ENCODE results near the gene SLC35B2.

SLC35B2 gene

DNA sequence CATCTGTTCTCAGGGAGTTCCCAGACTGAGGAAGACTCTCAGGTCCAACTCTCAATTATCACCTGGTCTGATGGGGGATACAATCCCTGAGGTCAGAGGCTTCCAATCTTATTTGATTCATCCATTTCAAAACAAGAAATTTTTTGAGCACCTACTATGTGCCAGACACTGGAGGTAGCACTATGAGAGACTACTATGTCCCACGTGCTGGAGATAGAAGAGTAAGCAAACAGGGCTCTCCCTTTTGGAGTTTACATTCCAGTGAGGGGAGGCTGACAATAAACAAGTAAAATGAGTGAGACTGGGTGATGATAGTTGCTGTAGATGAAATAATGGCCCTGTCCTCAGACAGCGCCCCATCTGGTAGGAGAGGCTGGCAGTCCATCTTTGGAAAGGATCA is 29.4 kb upstream of the SLC35B2 start:
- H3K4me3 ChIP-seq (ENCODE audit: low read depth, low read length), result no peak overlapping the region
- POLR2A ChIA-PET, result no interaction called here
- H3K36me3 ChIP-seq (ENCODE audit: control insufficient read depth in 2 of 2, insufficient read depth in 1 of 2, low read length in 2 of 2), result no peaks in the 10 kb centered on the region
- no peaks in the 10 kb centered on the region for H3K4me1 ChIP-seq (ENCODE audit: control insufficient read depth, insufficient read depth, low read length)
- TF ChIP-seq ZNF324 (tag by site-specific recombination; IDR thresholded peaks at IDR 0.05) (no peak), ZFP41 (tag by site-specific recombination; IDR thresholded peaks at IDR 0.05; ENCODE audit: borderline replicate concordance) (no peak)
- CTCF ChIA-PET, result interaction anchor here (0.6 to 2.2 kb wide), 3 partner anchors 18 to 51 kb away, joined by 3 to 8 read pairs (median 3); no protein-coding TSS in a partner anchor
- H3K27ac ChIP-seq (ENCODE audit: extremely low read depth, low read depth, low read length), result no peak overlapping the region
- no peaks in the 10 kb centered on the region for H3K9me3 ChIP-seq (ENCODE audit: control insufficient read depth, insufficient read depth, low read depth, low read length)

GRCh38 chr6:44286285-44286565 is 28.9 kb upstream of the SLC35B2 start:
- Histone ChIP-seq H3K4me3 (ENCODE audit: low read depth, low read length) (no peak overlapping the region), H3K9me3 (ENCODE audit: control insufficient read depth, insufficient read depth, low read depth, low read length) (no peaks in the 10 kb centered on the region), H3K36me3 (ENCODE audit: control insufficient read depth in 2 of 2, insufficient read depth in 1 of 2, low read length in 2 of 2) (no peaks in the 10 kb centered on the region), H3K4me1 (ENCODE audit: control insufficient read depth, insufficient read depth, low read length) (no peaks in the 10 kb centered on the region), H3K27ac (ENCODE audit: extremely low read depth, low read depth, low read length) (no peak overlapping the region)
- POLR2A ChIA-PET, result interaction anchor here (1.3 kb wide), 1 partner anchor 12 kb away, joined by 3 read pairs; no protein-coding TSS in a partner anchor
- CTCF ChIA-PET, result interaction anchor here (0.9 to 2.2 kb wide), 2 partner anchors 19 to 52 kb away, joined by 3 to 8 read pairs; no protein-coding TSS in a partner anchor
- no peak for TF ChIP-seq ZBTB8A (tag by site-specific recombination; IDR thresholded peaks at IDR 0.05)
- TF ChIP-seq ZNF221 (tag by site-specific recombination; IDR thresholded peaks at IDR 0.05; ENCODE audit: borderline replicate concordance), result no peak

- no peak overlapping the region for H3K4me3 ChIP-seq (ENCODE audit: low read depth, low read length)
Observed at GRCh38 chr6:44285552-44286284, 28.4 kb upstream of the SLC35B2 start.

DNA sequence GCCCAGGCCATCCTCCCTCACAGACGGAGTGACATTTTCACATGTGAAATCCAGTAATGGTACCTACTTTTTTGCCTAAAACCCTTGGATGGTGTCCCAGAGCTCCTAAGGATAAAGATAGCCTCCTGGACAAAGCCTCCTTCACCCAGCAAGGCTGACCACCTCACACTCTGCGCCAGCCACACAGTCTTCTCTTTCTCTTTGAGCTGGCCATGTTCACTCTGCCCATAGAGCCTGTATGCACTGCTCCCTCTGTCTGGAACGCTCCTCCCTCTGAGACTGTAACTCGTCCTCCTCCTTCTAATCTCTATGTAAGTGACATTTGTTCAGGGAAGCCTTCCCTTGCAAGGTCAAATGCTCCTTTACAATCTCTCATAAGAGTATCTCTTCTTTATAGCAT is 27.5 kb upstream of the SLC35B2 start:
- CTCF ChIA-PET, result interaction anchor here (0.6 to 2.2 kb wide), 5 partner anchors 11 to 27 kb away, joined by 3 to 8 read pairs (median 3); no protein-coding TSS in a partner anchor
- Histone ChIP-seq H3K36me3 (ENCODE audit: control insufficient read depth in 2 of 2, insufficient read depth in 1 of 2, low read length in 2 of 2) (no peaks in the 10 kb centered on the region), H3K4me1 (ENCODE audit: control insufficient read depth, insufficient read depth, low read length) (no peaks in the 10 kb centered on the region), H3K9me3 (ENCODE audit: control insufficient read depth, insufficient read depth, low read depth, low read length) (no peaks in the 10 kb centered on the region), H3K27ac (ENCODE audit: extremely low read depth, low read depth, low read length) (no peak overlapping the region), H3K4me3 (ENCODE audit: low read depth, low read length) (no peak overlapping the region)
- POLR2A ChIA-PET, result interaction anchor here (0.6 to 1.3 kb wide), 2 partner anchors 10 to 11 kb away, joined by 3 to 5 read pairs; no protein-coding TSS in a partner anchor
- no peak for TF ChIP-seq ZNF658 (tag by site-specific recombination; IDR thresholded peaks at IDR 0.05)
- no peak for TF ChIP-seq ZNF112 (tag by site-specific recombination; IDR thresholded peaks at IDR 0.05)
- TF ChIP-seq ZNF133 (tag by site-specific recombination; IDR thresholded peaks at IDR 0.05), result no peak
- no peak for TF ChIP-seq ZNF530 (tag by site-specific recombination; IDR thresholded peaks at IDR 0.05; ENCODE audit: low read depth)
- no peak for TF ChIP-seq MEIS1 (CRISPR knock-in tag; IDR thresholded peaks at IDR 0.05; ENCODE audit: borderline replicate concordance)
- TF ChIP-seq, protein P1, sequence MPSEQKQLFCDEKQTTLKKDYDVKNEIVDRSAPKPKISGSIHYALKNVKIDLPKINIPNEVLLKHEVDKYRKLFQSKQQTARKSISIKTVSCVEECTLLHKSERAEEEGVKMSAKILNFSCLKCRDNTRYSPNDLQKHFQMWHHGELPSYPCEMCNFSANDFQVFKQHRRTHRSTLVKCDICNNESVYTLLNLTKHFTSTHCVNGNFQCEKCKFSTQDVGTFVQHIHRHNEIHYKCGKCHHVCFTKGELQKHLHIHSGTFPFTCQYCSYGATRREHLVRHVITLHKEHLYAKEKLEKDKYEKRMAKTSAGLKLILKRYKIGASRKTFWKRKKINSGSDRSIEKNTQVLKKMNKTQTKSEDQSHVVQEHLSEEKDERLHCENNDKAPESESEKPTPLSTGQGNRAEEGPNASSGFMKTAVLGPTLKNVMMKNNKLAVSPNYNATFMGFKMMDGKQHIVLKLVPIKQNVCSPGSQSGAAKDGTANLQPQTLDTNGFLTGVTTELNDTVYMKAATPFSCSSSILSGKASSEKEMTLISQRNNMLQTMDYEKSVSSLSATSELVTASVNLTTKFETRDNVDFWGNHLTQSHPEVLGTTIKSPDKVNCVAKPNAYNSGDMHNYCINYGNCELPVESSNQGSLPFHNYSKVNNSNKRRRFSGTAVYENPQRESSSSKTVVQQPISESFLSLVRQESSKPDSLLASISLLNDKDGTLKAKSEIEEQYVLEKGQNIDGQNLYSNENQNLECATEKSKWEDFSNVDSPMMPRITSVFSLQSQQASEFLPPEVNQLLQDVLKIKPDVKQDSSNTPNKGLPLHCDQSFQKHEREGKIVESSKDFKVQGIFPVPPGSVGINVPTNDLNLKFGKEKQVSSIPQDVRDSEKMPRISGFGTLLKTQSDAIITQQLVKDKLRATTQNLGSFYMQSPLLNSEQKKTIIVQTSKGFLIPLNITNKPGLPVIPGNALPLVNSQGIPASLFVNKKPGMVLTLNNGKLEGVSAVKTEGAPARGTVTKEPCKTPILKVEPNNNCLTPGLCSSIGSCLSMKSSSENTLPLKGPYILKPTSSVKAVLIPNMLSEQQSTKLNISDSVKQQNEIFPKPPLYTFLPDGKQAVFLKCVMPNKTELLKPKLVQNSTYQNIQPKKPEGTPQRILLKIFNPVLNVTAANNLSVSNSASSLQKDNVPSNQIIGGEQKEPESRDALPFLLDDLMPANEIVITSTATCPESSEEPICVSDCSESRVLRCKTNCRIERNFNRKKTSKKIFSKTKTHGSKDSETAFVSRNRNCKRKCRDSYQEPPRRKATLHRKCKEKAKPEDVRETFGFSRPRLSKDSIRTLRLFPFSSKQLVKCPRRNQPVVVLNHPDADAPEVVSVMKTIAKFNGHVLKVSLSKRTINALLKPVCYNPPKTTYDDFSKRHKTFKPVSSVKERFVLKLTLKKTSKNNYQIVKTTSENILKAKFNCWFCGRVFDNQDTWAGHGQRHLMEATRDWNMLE (tag by site-specific recombination; conservative IDR thresholded peaks at IDR 0.05; ENCODE audit: low read depth), result no peak
- no peak for TF ChIP-seq OSR2 (tag by site-specific recombination; IDR thresholded peaks at IDR 0.05)
- no peak for TF ChIP-seq ZFHX2 (tag by site-specific recombination; conservative IDR thresholded peaks at IDR 0.05)
- no peak for TF ChIP-seq ZNF670 (tag by site-specific recombination; IDR thresholded peaks at IDR 0.05; ENCODE audit: low read depth)
- TF ChIP-seq ZNF248 (tag by site-specific recombination; IDR thresholded peaks at IDR 0.05), result no peak

More at GRCh38 chr6:44285552-44286284, 28.4 kb upstream of the SLC35B2 start:
- no peaks in the 10 kb centered on the region for H3K9me3 ChIP-seq (ENCODE audit: control insufficient read depth, insufficient read depth, low read depth, low read length)
- no peak for TF ChIP-seq ZNF2 (tag by site-specific recombination; IDR thresholded peaks at IDR 0.05)
- TF ChIP-seq, protein P2, sequence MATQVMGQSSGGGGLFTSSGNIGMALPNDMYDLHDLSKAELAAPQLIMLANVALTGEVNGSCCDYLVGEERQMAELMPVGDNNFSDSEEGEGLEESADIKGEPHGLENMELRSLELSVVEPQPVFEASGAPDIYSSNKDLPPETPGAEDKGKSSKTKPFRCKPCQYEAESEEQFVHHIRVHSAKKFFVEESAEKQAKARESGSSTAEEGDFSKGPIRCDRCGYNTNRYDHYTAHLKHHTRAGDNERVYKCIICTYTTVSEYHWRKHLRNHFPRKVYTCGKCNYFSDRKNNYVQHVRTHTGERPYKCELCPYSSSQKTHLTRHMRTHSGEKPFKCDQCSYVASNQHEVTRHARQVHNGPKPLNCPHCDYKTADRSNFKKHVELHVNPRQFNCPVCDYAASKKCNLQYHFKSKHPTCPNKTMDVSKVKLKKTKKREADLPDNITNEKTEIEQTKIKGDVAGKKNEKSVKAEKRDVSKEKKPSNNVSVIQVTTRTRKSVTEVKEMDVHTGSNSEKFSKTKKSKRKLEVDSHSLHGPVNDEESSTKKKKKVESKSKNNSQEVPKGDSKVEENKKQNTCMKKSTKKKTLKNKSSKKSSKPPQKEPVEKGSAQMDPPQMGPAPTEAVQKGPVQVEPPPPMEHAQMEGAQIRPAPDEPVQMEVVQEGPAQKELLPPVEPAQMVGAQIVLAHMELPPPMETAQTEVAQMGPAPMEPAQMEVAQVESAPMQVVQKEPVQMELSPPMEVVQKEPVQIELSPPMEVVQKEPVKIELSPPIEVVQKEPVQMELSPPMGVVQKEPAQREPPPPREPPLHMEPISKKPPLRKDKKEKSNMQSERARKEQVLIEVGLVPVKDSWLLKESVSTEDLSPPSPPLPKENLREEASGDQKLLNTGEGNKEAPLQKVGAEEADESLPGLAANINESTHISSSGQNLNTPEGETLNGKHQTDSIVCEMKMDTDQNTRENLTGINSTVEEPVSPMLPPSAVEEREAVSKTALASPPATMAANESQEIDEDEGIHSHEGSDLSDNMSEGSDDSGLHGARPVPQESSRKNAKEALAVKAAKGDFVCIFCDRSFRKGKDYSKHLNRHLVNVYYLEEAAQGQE (tag by site-specific recombination; IDR thresholded peaks at IDR 0.05), result peak; percentile 96
- H3K4me1 ChIP-seq (ENCODE audit: control insufficient read depth, insufficient read depth, low read length), result no peaks in the 10 kb centered on the region
- no peak overlapping the region for H3K27ac ChIP-seq (ENCODE audit: extremely low read depth, low read depth, low read length)
- CTCF ChIA-PET, result interaction anchor here (0.6 to 2.2 kb wide), 5 partner anchors 18 to 678 kb away, joined by 3 to 8 read pairs (median 3); no protein-coding TSS in a partner anchor
- no peaks in the 10 kb centered on the region for H3K36me3 ChIP-seq (ENCODE audit: control insufficient read depth in 2 of 2, insufficient read depth in 1 of 2, low read length in 2 of 2)
- POLR2A ChIA-PET, result interaction anchor here (0.6 to 1.3 kb wide), 2 partner anchors 9 to 12 kb away, joined by 3 to 5 read pairs; no protein-coding TSS in a partner anchor

Measured in HEK293 (cell line).